ENCODE measurements around the gene EDIL3. TPM values are rescaled to one million over a fixed set of nuclear protein-coding genes. Genes with fewer than 3 reads are reported as not detected.

The EDIL3 gene
- polyA plus RNA-seq, 2 donors = 1.6 to 2.7 TPM

GRCh38 chr5:84085387-84086041 lies 299.2 kb downstream of the EDIL3 start:
- H3K4me1 ChIP-seq (ENCODE audit: control insufficient read depth in 2 of 2, insufficient read depth in 2 of 2, low read length in 1 of 2) = no peaks in the 10 kb centered on the region
- H3K27ac ChIP-seq (ENCODE audit: low read depth in 2 of 2, low read length in 1 of 2) = no peak overlapping the region
- no peaks in the 10 kb centered on the region for H3K36me3 ChIP-seq (ENCODE audit: control insufficient read depth in 2 of 2, insufficient read depth in 2 of 2, low read length in 1 of 2)
- no peaks in the 10 kb centered on the region for H3K9me3 ChIP-seq (ENCODE audit: control insufficient read depth in 2 of 2, insufficient read depth in 1 of 2, low read depth in 1 of 2, low read length in 1 of 2)
- 83 to 87% methylated on average over 8 of the region's 8 CpGs for WGBS, 2 donors
- no peaks in the 10 kb centered on the region for H3K27me3 ChIP-seq (ENCODE audit: control insufficient read depth in 1 of 2, insufficient read depth in 2 of 2, low read length in 2 of 2)
- no peak overlapping the region for H3K4me3 ChIP-seq (ENCODE audit: low read depth in 1 of 2, low read length in 2 of 2)

DNA sequence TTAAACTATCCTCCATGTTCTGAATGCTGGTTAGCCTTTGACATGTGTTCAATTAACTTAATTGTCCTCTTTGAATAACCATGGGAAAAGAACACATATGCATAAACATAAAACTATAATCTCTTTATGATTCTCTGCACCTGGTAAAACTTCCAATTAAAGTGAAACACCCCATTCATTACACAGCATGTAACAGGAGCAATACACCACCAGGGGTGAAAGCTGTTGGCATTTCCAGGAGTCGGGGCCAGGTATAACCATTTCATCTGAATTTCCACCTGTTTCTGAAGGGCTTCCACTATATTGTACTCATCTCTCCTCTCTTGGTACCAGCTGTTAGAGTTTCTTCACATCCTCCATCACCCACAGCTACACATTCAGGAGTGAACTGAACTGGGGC lies 303.8 kb downstream of the EDIL3 start:
- no peak overlapping the region for H3K27ac ChIP-seq (ENCODE audit: low read depth in 2 of 2, low read length in 1 of 2)
- WGBS, 2 donors = 69 to 90% methylated on average over 1 of the region's 1 CpG
- no peaks in the 10 kb centered on the region for H3K4me1 ChIP-seq (ENCODE audit: control insufficient read depth in 2 of 2, insufficient read depth in 2 of 2, low read length in 1 of 2)
- H3K4me3 ChIP-seq (ENCODE audit: low read depth in 1 of 2, low read length in 2 of 2) = no peak overlapping the region
- H3K27me3 ChIP-seq (ENCODE audit: control insufficient read depth in 1 of 2, insufficient read depth in 2 of 2, low read length in 2 of 2) = no peaks in the 10 kb centered on the region
- no peaks in the 10 kb centered on the region for H3K36me3 ChIP-seq (ENCODE audit: control insufficient read depth in 2 of 2, insufficient read depth in 2 of 2, low read length in 1 of 2)
- no peaks in the 10 kb centered on the region for H3K9me3 ChIP-seq (ENCODE audit: control insufficient read depth in 2 of 2, insufficient read depth in 1 of 2, low read depth in 1 of 2, low read length in 1 of 2)

DNA sequence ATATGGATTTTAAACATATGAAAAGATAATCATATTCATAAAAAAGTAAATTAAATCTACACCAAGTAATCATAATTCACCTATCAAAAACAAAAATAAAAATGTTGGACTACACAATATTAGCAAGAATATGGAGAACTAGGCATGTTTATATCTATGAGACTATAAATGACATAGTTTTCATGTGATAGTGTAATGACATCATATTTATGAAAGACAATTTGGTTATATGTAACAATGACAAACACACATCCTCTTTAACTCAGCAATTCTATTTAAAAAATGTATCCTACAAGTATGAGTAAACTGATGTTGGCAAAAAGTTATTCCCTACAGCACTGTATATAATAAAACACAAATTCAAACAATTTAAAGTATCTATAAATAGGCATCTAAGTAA lies 312.3 kb downstream of the EDIL3 start:
- Histone ChIP-seq H3K9me3 (ENCODE audit: control insufficient read depth in 2 of 2, insufficient read depth in 1 of 2, low read depth in 1 of 2, low read length in 1 of 2) (no peaks in the 10 kb centered on the region), H3K4me1 (ENCODE audit: control insufficient read depth in 2 of 2, insufficient read depth in 2 of 2, low read length in 1 of 2) (no peaks in the 10 kb centered on the region), H3K27ac (ENCODE audit: low read depth in 2 of 2, low read length in 1 of 2) (no peak overlapping the region), H3K36me3 (ENCODE audit: control insufficient read depth in 2 of 2, insufficient read depth in 2 of 2, low read length in 1 of 2) (no peaks in the 10 kb centered on the region), H3K27me3 (ENCODE audit: control insufficient read depth in 1 of 2, insufficient read depth in 2 of 2, low read length in 2 of 2) (no peaks in the 10 kb centered on the region), H3K4me3 (ENCODE audit: low read depth in 1 of 2, low read length in 2 of 2) (no peak overlapping the region)

DNA sequence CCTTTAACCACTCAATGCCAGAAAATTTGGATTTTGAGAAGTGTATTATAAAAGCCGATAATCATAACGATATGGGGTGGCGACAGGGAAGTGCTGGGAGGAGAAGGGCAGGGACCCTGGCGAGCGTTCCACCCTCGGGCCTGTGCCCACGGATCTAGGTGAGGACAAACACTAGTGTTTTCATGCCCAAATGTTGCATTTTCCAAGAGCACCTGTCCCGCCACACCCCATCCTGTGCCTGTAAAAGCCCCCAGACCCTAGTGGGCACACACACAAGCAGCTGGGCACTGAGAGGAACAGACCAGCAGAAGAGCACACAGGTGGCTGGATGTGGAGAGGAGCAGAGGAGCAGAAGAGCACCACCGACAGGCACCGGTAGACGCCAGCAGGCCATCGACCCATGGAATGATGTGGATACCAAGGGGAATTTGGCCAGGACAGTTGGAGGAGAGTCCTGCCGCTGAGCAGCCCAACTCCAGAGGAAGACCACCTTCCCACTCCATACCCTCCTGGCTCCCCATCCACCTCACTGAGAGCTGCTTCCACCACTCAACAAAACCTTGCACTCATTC lies 315.0 kb downstream of the EDIL3 start:
- Histone ChIP-seq H3K36me3 (ENCODE audit: control insufficient read depth in 2 of 2, insufficient read depth in 2 of 2, low read length in 1 of 2) (no peaks in the 10 kb centered on the region), H3K9me3 (ENCODE audit: control insufficient read depth in 2 of 2, insufficient read depth in 1 of 2, low read depth in 1 of 2, low read length in 1 of 2) (no peaks in the 10 kb centered on the region), H3K4me3 (ENCODE audit: low read depth in 1 of 2, low read length in 2 of 2) (no peak overlapping the region), H3K27me3 (ENCODE audit: control insufficient read depth in 1 of 2, insufficient read depth in 2 of 2, low read length in 2 of 2) (no peaks in the 10 kb centered on the region), H3K4me1 (ENCODE audit: control insufficient read depth in 2 of 2, insufficient read depth in 2 of 2, low read length in 1 of 2) (no peaks in the 10 kb centered on the region), H3K27ac (ENCODE audit: low read depth in 2 of 2, low read length in 1 of 2) (no peak overlapping the region)
- 92 to 95% methylated on average over 13 of the region's 13 CpGs for WGBS, 2 donors

GRCh38 chr5:84063041-84063440 lies 321.6 kb downstream of the EDIL3 start:
- Histone ChIP-seq H3K27me3 (ENCODE audit: control insufficient read depth in 1 of 2, insufficient read depth in 2 of 2, low read length in 2 of 2) (no peaks in the 10 kb centered on the region), H3K27ac (ENCODE audit: low read depth in 2 of 2, low read length in 1 of 2) (no peak overlapping the region), H3K9me3 (ENCODE audit: control insufficient read depth in 2 of 2, insufficient read depth in 1 of 2, low read depth in 1 of 2, low read length in 1 of 2) (no peaks in the 10 kb centered on the region), H3K36me3 (ENCODE audit: control insufficient read depth in 2 of 2, insufficient read depth in 2 of 2, low read length in 1 of 2) (no peaks in the 10 kb centered on the region), H3K4me1 (ENCODE audit: control insufficient read depth in 2 of 2, insufficient read depth in 2 of 2, low read length in 1 of 2) (no peaks in the 10 kb centered on the region), H3K4me3 (ENCODE audit: low read depth in 1 of 2, low read length in 2 of 2) (no peak overlapping the region)
- WGBS, 2 donors = 71 to 74% methylated on average over 1 of the region's 1 CpG

GRCh38 chr5:84059672-84060071 lies 325.0 kb downstream of the EDIL3 start:
- Histone ChIP-seq H3K36me3 (ENCODE audit: control insufficient read depth in 2 of 2, insufficient read depth in 2 of 2, low read length in 1 of 2) (no peaks in the 10 kb centered on the region), H3K27me3 (ENCODE audit: control insufficient read depth in 1 of 2, insufficient read depth in 2 of 2, low read length in 2 of 2) (no peaks in the 10 kb centered on the region), H3K4me1 (ENCODE audit: control insufficient read depth in 2 of 2, insufficient read depth in 2 of 2, low read length in 1 of 2) (no peaks in the 10 kb centered on the region), H3K27ac (ENCODE audit: low read depth in 2 of 2, low read length in 1 of 2) (no peak overlapping the region), H3K4me3 (ENCODE audit: low read depth in 1 of 2, low read length in 2 of 2) (no peak overlapping the region), H3K9me3 (ENCODE audit: control insufficient read depth in 2 of 2, insufficient read depth in 1 of 2, low read depth in 1 of 2, low read length in 1 of 2) (no peaks in the 10 kb centered on the region)
- 47 to 51% methylated on average over 2 of the region's 2 CpGs for WGBS, 2 donors

GRCh38 chr5:84058561-84058960 lies 326.1 kb downstream of the EDIL3 start:
- Histone ChIP-seq H3K27me3 (ENCODE audit: control insufficient read depth in 1 of 2, insufficient read depth in 2 of 2, low read length in 2 of 2) (no peaks in the 10 kb centered on the region), H3K36me3 (ENCODE audit: control insufficient read depth in 2 of 2, insufficient read depth in 2 of 2, low read length in 1 of 2) (no peaks in the 10 kb centered on the region), H3K9me3 (ENCODE audit: control insufficient read depth in 2 of 2, insufficient read depth in 1 of 2, low read depth in 1 of 2, low read length in 1 of 2) (no peaks in the 10 kb centered on the region), H3K27ac (ENCODE audit: low read depth in 2 of 2, low read length in 1 of 2) (no peak overlapping the region), H3K4me3 (ENCODE audit: low read depth in 1 of 2, low read length in 2 of 2) (no peak overlapping the region), H3K4me1 (ENCODE audit: control insufficient read depth in 2 of 2, insufficient read depth in 2 of 2, low read length in 1 of 2) (no peaks in the 10 kb centered on the region)
- WGBS, 2 donors = 67 to 73% methylated on average over 2 of the region's 2 CpGs

DNA sequence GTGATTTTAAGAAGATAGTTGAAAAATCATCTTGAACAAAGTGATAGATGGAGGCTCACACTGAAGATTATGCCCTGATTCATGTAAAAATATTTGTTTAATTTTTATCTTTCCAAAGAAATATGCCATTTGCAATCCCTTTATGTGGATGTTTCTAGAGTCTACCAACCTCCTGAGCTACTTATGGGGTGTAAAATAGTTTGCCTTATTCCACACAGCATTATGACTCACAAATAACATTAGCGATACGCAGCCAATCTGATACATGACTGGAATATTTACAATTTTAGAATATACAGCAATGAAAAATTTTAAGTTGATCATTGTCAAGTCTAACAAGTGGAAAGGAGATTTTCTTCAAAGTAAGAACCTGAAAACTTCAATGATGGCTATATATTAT lies 327.5 kb downstream of the EDIL3 start:
- 96 to 97% methylated on average over 2 of the region's 2 CpGs for whole genome bisulfite sequencing, 2 donors
- H3K36me3 ChIP-seq (ENCODE audit: control insufficient read depth in 2 of 2, insufficient read depth in 2 of 2, low read length in 1 of 2) = no peaks in the 10 kb centered on the region
- no peaks in the 10 kb centered on the region for H3K9me3 ChIP-seq (ENCODE audit: control insufficient read depth in 2 of 2, insufficient read depth in 1 of 2, low read depth in 1 of 2, low read length in 1 of 2)
- H3K27ac ChIP-seq (ENCODE audit: low read depth in 2 of 2, low read length in 1 of 2) = no peak overlapping the region
- no peaks in the 10 kb centered on the region for H3K27me3 ChIP-seq (ENCODE audit: control insufficient read depth in 1 of 2, insufficient read depth in 2 of 2, low read length in 2 of 2)
- H3K4me1 ChIP-seq (ENCODE audit: control insufficient read depth in 2 of 2, insufficient read depth in 2 of 2, low read length in 1 of 2) = no peaks in the 10 kb centered on the region
- H3K4me3 ChIP-seq (ENCODE audit: low read depth in 1 of 2, low read length in 2 of 2) = no peak overlapping the region

DNA sequence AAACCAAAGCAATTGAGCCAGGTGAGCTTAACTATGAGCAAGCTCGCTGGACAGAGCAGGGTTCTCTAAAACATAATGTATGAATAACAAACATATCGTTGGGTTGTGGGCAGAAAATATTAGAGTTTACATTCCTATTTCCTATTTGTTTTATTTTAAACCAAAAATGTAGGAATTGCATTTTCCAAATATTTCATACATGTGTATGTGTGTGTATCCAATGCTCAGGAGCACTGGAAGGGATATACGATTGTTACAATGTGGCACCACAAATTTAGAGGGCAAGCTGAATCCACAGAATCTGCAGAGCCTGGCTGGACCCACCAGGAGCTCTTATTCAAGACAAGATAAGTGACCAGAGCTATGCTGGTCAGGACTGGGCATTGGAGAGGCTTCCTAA lies 338.7 kb downstream of the EDIL3 start:
- H3K27me3 ChIP-seq (ENCODE audit: control insufficient read depth in 1 of 2, insufficient read depth in 2 of 2, low read length in 2 of 2) = no peaks in the 10 kb centered on the region
- no peaks in the 10 kb centered on the region for H3K36me3 ChIP-seq (ENCODE audit: control insufficient read depth in 2 of 2, insufficient read depth in 2 of 2, low read length in 1 of 2)
- no peak overlapping the region for H3K27ac ChIP-seq (ENCODE audit: low read depth in 2 of 2, low read length in 1 of 2)
- no peak overlapping the region for H3K4me3 ChIP-seq (ENCODE audit: low read depth in 1 of 2, low read length in 2 of 2)
- H3K4me1 ChIP-seq (ENCODE audit: control insufficient read depth in 2 of 2, insufficient read depth in 2 of 2, low read length in 1 of 2) = no peaks in the 10 kb centered on the region
- H3K9me3 ChIP-seq (ENCODE audit: control insufficient read depth in 2 of 2, insufficient read depth in 1 of 2, low read depth in 1 of 2, low read length in 1 of 2) = no peaks in the 10 kb centered on the region
- WGBS, 2 donors = 79 to 83% methylated on average over 3 of the region's 3 CpGs

GRCh38 chr5:84036842-84037241 lies 347.8 kb downstream of the EDIL3 start:
- Histone ChIP-seq H3K9me3 (ENCODE audit: control insufficient read depth in 2 of 2, insufficient read depth in 1 of 2, low read depth in 1 of 2, low read length in 1 of 2) (no peaks in the 10 kb centered on the region), H3K27ac (ENCODE audit: low read depth in 2 of 2, low read length in 1 of 2) (no peak overlapping the region), H3K4me3 (ENCODE audit: low read depth in 1 of 2, low read length in 2 of 2) (no peak overlapping the region), H3K27me3 (ENCODE audit: control insufficient read depth in 1 of 2, insufficient read depth in 2 of 2, low read length in 2 of 2) (no peaks in the 10 kb centered on the region), H3K36me3 (ENCODE audit: control insufficient read depth in 2 of 2, insufficient read depth in 2 of 2, low read length in 1 of 2) (no peaks in the 10 kb centered on the region), H3K4me1 (ENCODE audit: control insufficient read depth in 2 of 2, insufficient read depth in 2 of 2, low read length in 1 of 2) (no peaks in the 10 kb centered on the region)
- 84 to 92% methylated on average over 1 of the region's 1 CpG for WGBS, 2 donors
